IPS DF 19.7 (cell line): ENCODE results near the gene SOX6.
"Not testable (repeated sequence)": the region's sequence is repeated elsewhere in the genome, so short reads cannot be mapped to it uniquely, and the experiment has no call there.

Experiments used
- DNase-seq: peaks from one replicate; pipeline ENCODE4 v3.0.0-alpha.2; 2013; ENCODE audit warnings: low read depth, low spot score

SOX6 gene

GRCh38 chr11:16099343-16099900, 256.9 kb downstream of the SOX6 start:
- no peak for DNase-seq

GRCh38 chr11:16098526-16099205, 257.7 kb downstream of the SOX6 start:
- no peak for DNase-seq

GRCh38 chr11:16097543-16097942, 258.8 kb downstream of the SOX6 start:
- no peak for DNase-seq

GRCh38 chr11:16096336-16096735, 260.0 kb downstream of the SOX6 start:
- DNase-seq: no peak

GRCh38 chr11:16095756-16096155, 260.6 kb downstream of the SOX6 start:
- DNase-seq: no peak

- no peak for DNase-seq
These were observed 262.3 kb downstream of the SOX6 start for GRCh38 chr11:16093889-16094653.

GRCh38 chr11:16091862-16092261, 264.5 kb downstream of the SOX6 start:
- no peak for DNase-seq

- no peak for DNase-seq
These were observed 266.9 kb downstream of the SOX6 start for GRCh38 chr11:16089481-16089880.

- no peak for DNase-seq
These were observed 267.6 kb downstream of the SOX6 start for GRCh38 chr11:16088774-16089173.

GRCh38 chr11:16087886-16088285, 268.5 kb downstream of the SOX6 start:
- no peak for DNase-seq

GRCh38 chr11:16086229-16086819, 270.0 kb downstream of the SOX6 start:
- DNase-seq: no peak

GRCh38 chr11:16082095-16083055, 274.0 kb downstream of the SOX6 start:
- no peak for DNase-seq

GRCh38 chr11:16081382-16082094, 274.8 kb downstream of the SOX6 start:
- DNase-seq: no peak

- DNase-seq: no peak
These were observed 275.5 kb downstream of the SOX6 start for GRCh38 chr11:16080688-16081381.

GRCh38 chr11:16078936-16079335, 277.4 kb downstream of the SOX6 start:
- DNase-seq: no peak

- no peak for DNase-seq
These were observed 285.8 kb downstream of the SOX6 start for GRCh38 chr11:16070573-16070972.

GRCh38 chr11:16067268-16067667, 289.1 kb downstream of the SOX6 start:
- DNase-seq: not testable (repeated sequence)

GRCh38 chr11:16059332-16059731, 297.0 kb downstream of the SOX6 start:
- DNase-seq: no peak

- no peak for DNase-seq
These were observed 297.7 kb downstream of the SOX6 start for GRCh38 chr11:16058671-16059070.

GRCh38 chr11:16052750-16053149, 303.6 kb downstream of the SOX6 start:
- DNase-seq: no peak
